GM19023 (cell line): Measurements from ENCODE around the gene FAM50B.

Experiments
- ATAC-seq: cut with Tn5 transposase; IDR thresholded peaks from one replicate; pipeline ENCODE4 v1.9.1; 2021; ENCODE audit warnings: mild to moderate bottlenecking, moderate library complexity; ENCODE audit not compliant: unreplicated experiment

The FAM50B gene

GRCh38 chr6:3870528-3870925 lies 21.4 kb downstream of the FAM50B start:
- no peak for ATAC-seq

- ATAC-seq, result no peak
These were observed 22.3 kb downstream of the FAM50B start for GRCh38 chr6:3871515-3871914.

- ATAC-seq, result no peak
These were observed 22.8 kb downstream of the FAM50B start for GRCh38 chr6:3871939-3872338.

GRCh38 chr6:3872370-3872854 lies 23.2 kb downstream of the FAM50B start:
- no peak for ATAC-seq

- no peak for ATAC-seq
These were observed 23.9 kb downstream of the FAM50B start for GRCh38 chr6:3873051-3873450.

- ATAC-seq, result no peak
These were observed 24.9 kb downstream of the FAM50B start for GRCh38 chr6:3874069-3874468.

GRCh38 chr6:3875486-3875885 lies 26.3 kb downstream of the FAM50B start:
- no peak for ATAC-seq

- no peak for ATAC-seq
These were observed 26.9 kb downstream of the FAM50B start for GRCh38 chr6:3876101-3876500.

GRCh38 chr6:3876866-3877265 lies 27.7 kb downstream of the FAM50B start:
- no peak for ATAC-seq

- no peak for ATAC-seq
These were observed 29.0 kb downstream of the FAM50B start for GRCh38 chr6:3878048-3878666.

GRCh38 chr6:3879194-3879952 lies 30.2 kb downstream of the FAM50B start:
- no peak for ATAC-seq

GRCh38 chr6:3881711-3882421 lies 32.7 kb downstream of the FAM50B start:
- ATAC-seq, result no peak

- ATAC-seq, result no peak
These were observed 33.3 kb downstream of the FAM50B start for GRCh38 chr6:3882431-3882830.

- no peak for ATAC-seq
These were observed 33.7 kb downstream of the FAM50B start for GRCh38 chr6:3882866-3883265.

GRCh38 chr6:3884007-3884745 lies 35.0 kb downstream of the FAM50B start:
- no peak for ATAC-seq

GRCh38 chr6:3885262-3886036 lies 36.3 kb downstream of the FAM50B start:
- ATAC-seq, result no peak

- ATAC-seq, result no peak
These were observed 38.1 kb downstream of the FAM50B start for GRCh38 chr6:3887150-3887700.

- ATAC-seq, result no peak
These were observed 39.2 kb downstream of the FAM50B start for GRCh38 chr6:3888153-3888957.

- no peak for ATAC-seq
These were observed 40.9 kb downstream of the FAM50B start for GRCh38 chr6:3890047-3890446.
